ENCODE data around the gene PAFAH2.
A peak's percentile ranks its signal among the peaks of the same experiment; 100 is the strongest.
"Not testable (repeated sequence)": the region's sequence is repeated elsewhere in the genome, so short reads cannot be mapped to it uniquely, and the experiment has no call there.

Gene PAFAH2

DNA sequence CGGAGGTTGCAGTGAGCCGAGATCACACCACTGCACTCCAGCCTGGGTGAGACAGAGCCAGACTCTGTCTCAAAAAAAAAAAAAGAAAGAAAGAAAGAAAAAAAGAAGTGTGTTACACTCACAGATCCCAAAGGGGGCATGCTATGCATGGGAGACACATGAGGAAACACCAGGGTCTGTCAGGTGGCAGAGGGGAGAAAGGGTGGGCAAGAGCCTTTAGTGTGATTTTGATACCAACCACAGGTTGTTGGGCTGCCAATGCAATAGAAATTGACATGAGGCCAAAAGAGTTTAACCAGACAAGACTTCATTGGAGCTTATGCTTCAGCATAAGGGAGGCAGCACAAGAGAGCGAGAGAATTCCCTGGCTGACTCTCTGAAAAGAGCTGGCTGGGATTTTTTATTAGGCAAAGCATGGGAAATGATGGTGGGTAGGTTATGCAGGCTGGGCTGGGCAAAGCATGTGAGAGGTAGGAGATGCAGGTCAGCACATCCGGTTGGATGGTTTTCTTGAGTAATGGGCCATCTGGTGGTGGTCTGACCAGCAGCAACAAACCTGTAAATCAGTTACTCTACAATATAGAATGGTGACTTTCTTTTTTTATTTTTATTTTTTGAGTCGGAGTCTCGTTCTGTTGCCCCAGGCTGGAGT lies 12.1 kb upstream of the PAFAH2 start:
- DNase-seq, result peak; percentile 26

- peak; percentile 26 for DNase-seq
Measured at GRCh38 chr1:26006710-26007109, 8.8 kb upstream of the PAFAH2 start.

- no peak for DNase-seq
Measured at GRCh38 chr1:26005434-26006105, 7.7 kb upstream of the PAFAH2 start.

GRCh38 chr1:26003756-26004155 lies 5.9 kb upstream of the PAFAH2 start:
- no peak for DNase-seq

- no peak for DNase-seq
Measured at GRCh38 chr1:26003262-26003661, 5.4 kb upstream of the PAFAH2 start.

- DNase-seq, result peak; percentile 60
Measured at GRCh38 chr1:25999041-25999800, 1.4 kb upstream of the PAFAH2 start.

- DNase-seq, result peak; percentile 30
Measured at GRCh38 chr1:25996966-25997827, 666 bp downstream of the PAFAH2 start.

DNA sequence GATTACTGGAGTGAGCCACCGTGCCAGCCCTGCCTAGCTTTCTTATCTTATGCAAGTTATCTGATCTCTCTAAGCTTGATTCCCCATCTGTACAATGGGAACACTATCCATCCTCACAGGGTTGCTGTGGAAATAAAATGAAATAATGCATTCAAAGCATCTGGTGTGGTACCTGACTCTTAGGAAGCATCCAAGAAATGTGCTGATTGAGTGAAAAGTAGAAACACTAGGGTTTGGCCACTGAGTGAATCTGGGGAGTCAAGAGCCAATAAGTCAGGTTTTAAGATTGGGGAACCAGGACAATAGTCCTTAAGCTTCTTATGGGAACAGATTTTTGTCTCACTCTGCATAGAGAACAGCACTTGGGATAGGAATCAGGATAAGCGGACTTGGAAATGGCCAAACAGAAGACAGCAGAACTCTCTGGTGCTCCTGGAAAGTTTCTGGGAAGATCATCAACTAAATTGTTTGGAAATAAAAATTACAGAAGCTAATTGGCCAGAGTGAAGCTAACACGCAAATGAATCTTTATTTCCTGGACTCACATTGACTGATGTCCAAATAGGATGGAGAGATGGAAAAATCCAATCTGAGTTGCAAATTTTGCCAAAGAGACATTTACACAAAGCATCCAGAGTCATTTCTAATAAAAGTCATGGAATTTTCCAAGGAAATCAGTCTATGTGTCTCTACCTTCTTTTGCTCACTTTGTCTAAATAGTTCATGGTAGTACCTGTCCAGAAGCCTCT lies 3.3 kb downstream of the PAFAH2 start:
- no peak for DNase-seq

DNA sequence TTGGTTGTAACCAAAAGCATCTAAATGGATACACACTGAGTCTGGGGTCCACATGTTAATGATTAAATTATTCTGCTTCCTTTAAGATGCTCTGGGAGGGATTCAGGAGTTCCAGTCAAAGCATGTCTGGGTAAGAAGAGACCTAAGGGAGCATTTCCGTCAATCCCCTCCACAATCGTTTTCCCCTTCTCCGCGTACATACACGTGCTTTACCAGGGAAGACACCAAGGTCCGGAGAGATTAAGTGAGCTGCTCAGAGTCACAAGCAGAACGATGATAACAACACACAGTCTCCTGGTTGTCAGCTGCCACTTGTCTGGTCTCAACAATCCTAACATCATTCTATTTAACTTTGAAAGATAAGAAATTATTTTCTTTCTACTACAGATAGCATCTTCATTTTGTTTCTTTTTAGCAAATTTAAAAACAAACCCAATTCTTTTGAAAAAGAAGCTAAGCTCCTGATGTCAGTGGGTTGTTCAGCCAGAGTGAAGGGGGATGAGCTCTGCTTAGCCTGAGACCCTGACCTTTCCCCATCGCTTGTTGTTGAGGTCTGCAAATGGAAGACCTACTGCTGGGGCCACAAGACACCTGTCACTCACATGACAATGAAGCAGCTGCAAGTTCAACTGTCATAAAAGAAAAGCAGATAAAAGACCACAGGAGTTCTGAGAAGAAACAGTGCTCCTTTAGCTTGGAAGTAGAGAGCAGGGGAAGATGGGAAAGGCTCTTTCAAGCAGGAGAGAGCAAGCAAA lies 4.5 kb downstream of the PAFAH2 start:
- DNase-seq, result peak; percentile 41

DNA sequence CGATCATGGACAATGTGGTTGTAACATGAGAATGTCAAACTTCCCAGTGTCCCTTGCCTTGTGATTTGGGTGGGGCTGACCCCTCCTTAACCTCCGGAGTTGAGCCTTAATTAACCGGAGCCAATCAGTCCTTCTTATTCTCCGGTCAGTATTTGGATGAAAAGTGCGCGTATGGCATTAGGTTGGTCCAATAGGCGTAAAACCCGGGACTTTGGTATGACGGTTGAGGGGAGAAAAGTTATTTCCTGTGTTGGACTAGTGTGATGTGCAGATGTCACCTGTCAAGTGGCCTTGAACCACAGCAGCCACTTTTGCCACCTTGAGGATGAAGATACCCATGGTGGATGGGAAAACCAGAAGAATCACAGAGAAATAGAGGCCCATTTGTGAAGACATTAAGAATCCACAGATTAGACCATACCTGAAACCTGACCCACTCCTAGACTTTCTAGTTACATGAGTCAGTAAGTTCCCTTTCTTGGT lies 5.1 kb downstream of the PAFAH2 start:
- no peak for DNase-seq

GRCh38 chr1:25991937-25992688 lies 5.8 kb downstream of the PAFAH2 start:
- DNase-seq, result no peak

DNA sequence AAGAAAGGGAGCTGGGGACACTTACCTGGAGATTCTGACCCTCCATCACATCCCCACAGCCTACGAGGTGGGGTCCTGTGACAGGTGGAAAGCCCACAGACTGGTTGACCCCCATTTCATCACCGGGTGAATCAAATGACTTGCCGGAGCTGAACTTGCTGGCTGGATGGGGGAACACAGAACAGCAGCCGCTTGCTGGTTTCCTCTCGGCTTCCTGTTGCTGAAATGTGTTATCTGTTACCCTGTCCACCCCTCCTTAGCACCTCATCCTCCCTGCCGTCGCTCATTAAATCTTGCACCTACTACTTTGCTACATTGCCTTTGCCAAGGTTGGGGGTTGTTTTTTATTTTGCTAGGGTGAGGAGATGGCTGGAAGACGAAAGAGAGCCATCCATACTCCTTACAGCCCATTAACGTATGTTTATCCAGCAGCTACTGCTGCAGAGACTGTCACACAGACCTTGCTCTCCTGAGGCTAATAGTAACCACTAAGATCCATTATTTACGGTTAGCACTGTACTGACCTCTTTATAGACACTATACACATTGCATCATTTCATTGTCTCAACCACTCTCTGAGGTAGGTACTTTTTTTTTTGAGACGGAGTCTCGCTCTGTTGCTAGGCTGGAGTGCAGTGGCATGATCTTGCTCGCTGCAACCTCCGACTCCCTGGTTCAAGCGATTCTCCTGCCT lies 7.0 kb downstream of the PAFAH2 start:
- no peak for DNase-seq

- DNase-seq, result no peak
Measured at GRCh38 chr1:25990251-25990650, 7.6 kb downstream of the PAFAH2 start.

- DNase-seq, result no peak
Measured at GRCh38 chr1:25989440-25990234, 8.2 kb downstream of the PAFAH2 start.

DNA sequence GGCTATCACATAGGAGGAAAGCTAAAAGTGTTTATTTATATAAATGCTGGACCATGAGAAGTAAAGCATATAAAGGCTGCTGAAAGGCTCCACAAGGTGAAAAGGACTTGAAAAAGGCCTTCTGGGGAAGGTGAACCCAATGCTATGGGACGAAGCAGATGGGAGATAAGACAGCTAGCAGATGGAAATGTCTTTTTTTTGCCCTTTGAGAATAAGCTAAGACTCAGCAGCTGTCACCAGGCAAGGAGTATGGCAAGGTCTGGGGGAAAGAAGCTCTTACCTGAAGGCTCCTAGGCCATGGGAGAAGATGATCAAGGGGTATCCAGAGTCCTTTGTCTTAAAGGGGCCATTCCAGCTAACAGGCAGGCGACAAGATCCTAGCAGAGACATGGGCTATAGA lies 9.9 kb downstream of the PAFAH2 start:
- no peak for DNase-seq

- not testable (repeated sequence) for DNase-seq
Measured at GRCh38 chr1:25986773-25987172, 11.1 kb downstream of the PAFAH2 start.

DNA sequence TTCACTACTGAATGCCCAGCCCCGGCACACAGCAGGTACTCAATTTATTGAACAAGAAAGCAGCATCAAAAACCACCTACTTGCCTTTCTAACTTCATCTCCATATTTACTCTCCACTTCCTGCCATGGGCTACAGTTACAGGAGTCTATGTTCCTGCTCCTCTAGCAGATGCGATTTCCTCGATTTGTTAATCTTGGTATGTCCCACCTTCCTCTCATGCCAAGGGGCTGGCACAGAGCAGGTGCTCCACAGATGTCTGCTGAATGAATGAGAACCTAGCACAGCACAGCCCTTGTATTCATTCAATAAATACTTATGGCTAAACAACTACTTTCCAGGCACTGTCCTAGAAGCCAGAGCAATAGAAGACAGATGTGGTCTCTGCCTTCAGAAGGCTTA lies 12.2 kb downstream of the PAFAH2 start:
- DNase-seq, result no peak

DNA sequence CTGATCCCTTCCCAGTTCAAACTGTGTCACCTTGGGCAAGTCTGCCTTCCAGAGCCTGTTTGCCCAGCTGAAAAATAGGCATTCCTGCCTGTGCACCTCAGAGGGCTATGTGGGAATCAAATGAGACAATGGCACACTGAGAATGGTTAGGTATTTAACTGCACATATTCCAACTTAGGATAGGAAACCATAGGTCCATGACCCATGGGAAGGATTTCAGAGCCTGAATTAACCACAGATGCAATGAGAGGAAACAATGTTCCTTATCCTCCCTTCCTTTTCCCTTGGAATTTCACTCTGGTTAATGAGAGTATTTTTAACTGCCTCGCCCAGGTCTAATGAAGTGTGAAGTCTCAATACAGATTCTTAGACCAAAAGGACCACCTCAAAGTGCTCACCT lies 12.7 kb downstream of the PAFAH2 start:
- no peak for DNase-seq

DNA sequence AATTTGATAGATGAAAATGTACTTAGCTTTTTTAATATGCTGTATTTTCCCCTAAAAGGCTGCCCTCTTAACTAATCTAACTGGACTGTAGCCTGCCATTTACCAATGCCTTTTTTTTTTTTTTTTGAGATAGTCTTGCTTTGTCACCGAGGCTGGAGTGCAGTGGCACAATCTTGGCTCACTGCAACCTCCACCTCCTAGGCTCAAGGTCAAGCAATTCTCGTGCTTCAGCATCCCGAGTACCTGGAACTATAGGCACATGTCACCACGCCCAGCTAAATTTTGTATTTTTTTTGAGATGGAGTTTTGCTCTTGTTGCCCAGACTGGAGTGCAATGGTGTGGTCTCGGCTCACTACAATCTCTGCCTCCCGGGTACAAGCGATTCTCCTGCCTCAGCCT lies 18.7 kb downstream of the PAFAH2 start:
- no peak for DNase-seq
